Subcutaneous abdominal adipose tissue (tissue), 5 donors: ENCODE results near the gene DIDO1.

ENCODE experiments used
- H3K27ac ChIP-seq: one replicate; pipeline ENCODE4 v1.7.0; 2013; ENCODE audit warnings: low read depth, mild to moderate bottlenecking, inconsistent platforms, low read length, moderate library complexity
- H3K27me3 ChIP-seq, 5 donors: one replicate each; pipeline ENCODE4 v1.7.0; 2013; ENCODE audit warnings: low read length in 5 of 5, inconsistent platforms in 1 of 5; ENCODE audit not compliant: control insufficient read depth in 5 of 5, insufficient read depth in 4 of 5
- H3K36me3 ChIP-seq, 5 donors: one replicate each; pipeline ENCODE4 v1.7.0; 2013; ENCODE audit warnings: low read length in 5 of 5; ENCODE audit not compliant: control insufficient read depth in 5 of 5, insufficient read depth in 5 of 5
- H3K4me1 ChIP-seq, 5 donors: one replicate each; pipeline ENCODE4 v1.7.0; 2013; ENCODE audit warnings: low read length in 5 of 5, mild to moderate bottlenecking in 3 of 5, moderate library complexity in 1 of 5; ENCODE audit not compliant: control insufficient read depth in 5 of 5, insufficient read depth in 5 of 5
- H3K4me3 ChIP-seq, 5 donors: one replicate each; pipeline ENCODE4 v1.7.0; 2013; ENCODE audit warnings: low read length in 5 of 5, low read depth in 1 of 5
- H3K9ac ChIP-seq, 5 donors: one replicate each; pipeline ENCODE4 v1.7.0; 2013; ENCODE audit warnings: low read length in 5 of 5, mild to moderate bottlenecking in 4 of 5, moderate library complexity in 3 of 5
- H3K9me3 ChIP-seq, 5 donors: one replicate each; pipeline ENCODE4 v1.7.0; 2013; ENCODE audit warnings: low read length in 5 of 5; ENCODE audit not compliant: control insufficient read depth in 5 of 5
- donor health status: healthy.
- donor health status: healthy.
- donor health status: healthy.
- donor health status: healthy.
- donor health status: healthy.

Gene DIDO1

GRCh38 chr20:62956387-62957135 is 30.3 kb upstream of the DIDO1 start:
- Histone ChIP-seq H3K27ac (no peak overlapping the region), H3K36me3 (peaks cover 0 to 8% (median 0%) of the 10 kb centered on the region in 5 donors), H3K4me1 (peaks cover 2 to 37% (median 33%) of the 10 kb centered on the region in 5 donors), H3K4me3 (no peak overlapping the region), H3K9ac (no peak overlapping the region), H3K9me3 (no peaks in the 10 kb centered on the region), H3K27me3 (peaks cover 0 to 4% (median 0%) of the 10 kb centered on the region in 5 donors)

GRCh38 chr20:62955519-62956386 is 29.4 kb upstream of the DIDO1 start:
- Histone ChIP-seq H3K9ac (no peak overlapping the region), H3K27ac (no peak overlapping the region), H3K27me3 (peaks cover 0 to 4% (median 0%) of the 10 kb centered on the region in 5 donors)

GRCh38 chr20:62953839-62954703 is 27.8 kb upstream of the DIDO1 start:
- H3K36me3 ChIP-seq = peaks cover 0 to 24% (median 12%) of the 10 kb centered on the region in 5 donors
- H3K9me3 ChIP-seq = peaks cover 0 to 3% (median 0%) of the 10 kb centered on the region in 5 donors
- H3K27ac ChIP-seq = peak overlapping the region; percentile 65
- H3K4me1 ChIP-seq = peaks cover 2 to 37% (median 33%) of the 10 kb centered on the region in 5 donors
- no peaks in the 10 kb centered on the region for H3K27me3 ChIP-seq
- H3K9ac ChIP-seq = peak overlapping the region in 4 of 5 donors; percentile 8 to 60 (median 37)
- peak overlapping the region; percentile 29 to 57 (median 45) for H3K4me3 ChIP-seq

More at GRCh38 chr20:62955519-62956386, 29.4 kb upstream of the DIDO1 start:
- peaks cover 0 to 8% (median 0%) of the 10 kb centered on the region in 5 donors for H3K36me3 ChIP-seq
- H3K4me3 ChIP-seq = no peak overlapping the region
- H3K9me3 ChIP-seq = no peaks in the 10 kb centered on the region
- peaks cover 2 to 37% (median 33%) of the 10 kb centered on the region in 5 donors for H3K4me1 ChIP-seq

- Histone ChIP-seq H3K4me1 (peaks cover 2 to 37% (median 33%) of the 10 kb centered on the region in 5 donors), H3K4me3 (peak overlapping the region; percentile 29 to 57 (median 45)), H3K36me3 (peaks cover 3 to 30% (median 20%) of the 10 kb centered on the region in 5 donors), H3K27ac (peak overlapping the region; percentile 65), H3K9ac (peak overlapping the region in 4 of 5 donors; percentile 8 to 53 (median 23)), H3K9me3 (peaks cover 0 to 5% (median 0%) of the 10 kb centered on the region in 5 donors), H3K27me3 (no peaks in the 10 kb centered on the region)
Observed at GRCh38 chr20:62952968-62953838, 26.9 kb upstream of the DIDO1 start.

GRCh38 chr20:62952373-62952967 is 26.2 kb upstream of the DIDO1 start, which contains the start of gene SLC17A9:
Gene SLC17A9 (plus strand): TSS chr20:62952709. CDS start chr20:62952831, 122 bp downstream.
- H3K27ac ChIP-seq = peak within 1 kb of the TSS; percentile 65

GRCh38 chr20:62951896-62952372 is 25.6 kb upstream of the DIDO1 start:
- H3K4me3 ChIP-seq = peak overlapping the region in 4 of 5 donors; percentile 13 to 57 (median 44)
- H3K4me1 ChIP-seq = peaks cover 2 to 37% (median 33%) of the 10 kb centered on the region in 5 donors
- H3K27ac ChIP-seq = no peak overlapping the region

More at GRCh38 chr20:62952373-62952967, 26.2 kb upstream of the DIDO1 start, which contains the start of gene SLC17A9:
- peak within 1 kb of the TSS in 4 of 5 donors; percentile 21 to 54 (median 32) for H3K9ac ChIP-seq
- H3K36me3 ChIP-seq = peaks cover 4 to 32% (median 26%) of the 10 kb centered on the region in 5 donors
- H3K4me3 ChIP-seq = peak within 1 kb of the TSS; percentile 40 to 57 (median 47)
- no peaks in the 10 kb centered on the region for H3K27me3 ChIP-seq
- H3K9me3 ChIP-seq = peaks cover 0 to 5% (median 0%) of the 10 kb centered on the region in 5 donors
- H3K4me1 ChIP-seq = peaks cover 2 to 37% (median 33%) of the 10 kb centered on the region in 5 donors

GRCh38 chr20:62951143-62951895 is 25.0 kb upstream of the DIDO1 start:
- Histone ChIP-seq H3K9ac (no peak overlapping the region), H3K4me1 (peaks cover 2 to 37% (median 33%) of the 10 kb centered on the region in 5 donors), H3K36me3 (peaks cover 7 to 40% (median 38%) of the 10 kb centered on the region in 5 donors), H3K27ac (no peak overlapping the region), H3K4me3 (no peak overlapping the region), H3K27me3 (no peaks in the 10 kb centered on the region), H3K9me3 (peaks cover 0 to 5% (median 0%) of the 10 kb centered on the region in 5 donors)

More at GRCh38 chr20:62951896-62952372, 25.6 kb upstream of the DIDO1 start:
- peak overlapping the region in 3 of 5 donors; percentile 9 to 54 (median 39) for H3K9ac ChIP-seq
- H3K36me3 ChIP-seq = peaks cover 4 to 33% (median 31%) of the 10 kb centered on the region in 5 donors
- H3K27me3 ChIP-seq = no peaks in the 10 kb centered on the region
- H3K9me3 ChIP-seq = peaks cover 0 to 5% (median 0%) of the 10 kb centered on the region in 5 donors

GRCh38 chr20:62950741-62951140 is 24.4 kb upstream of the DIDO1 start:
- Histone ChIP-seq H3K4me1 (peaks cover 2 to 34% (median 30%) of the 10 kb centered on the region in 5 donors), H3K36me3 (peaks cover 7 to 45% (median 43%) of the 10 kb centered on the region in 5 donors), H3K4me3 (no peak overlapping the region)

More at GRCh38 chr20:62950741-62951140, 24.4 kb upstream of the DIDO1 start:
- Histone ChIP-seq H3K27ac (no peak overlapping the region), H3K27me3 (no peaks in the 10 kb centered on the region), H3K9me3 (peaks cover 0 to 5% (median 0%) of the 10 kb centered on the region in 5 donors), H3K9ac (no peak overlapping the region)
